A673 (cell line): ENCODE results near the gene SLC1A4.

Experiments used
- EZH2 ChIP-seq: fragments of 200-600 bp; sonication (generic); IDR thresholded peaks from 2 replicates; pipeline ENCODE4 v1.6.1; 2017; ENCODE audit warnings: borderline replicate concordance, low read depth, mild to moderate bottlenecking, mixed read lengths, antibody characterized with exemption, low read length; ENCODE audit not compliant: poor library complexity, severe bottlenecking
- TF ChIP-seq, protein P1 (sequence below): fragments of 300-800, 200-600 bp; sonication (generic); conservative IDR thresholded peaks from 2 replicates; pipeline ENCODE4 v1.5.1; 2017; ENCODE audit warnings: low read depth, mild to moderate bottlenecking, antibody characterized with exemption, low read length, moderate library complexity, mixed read lengths

DNA sequence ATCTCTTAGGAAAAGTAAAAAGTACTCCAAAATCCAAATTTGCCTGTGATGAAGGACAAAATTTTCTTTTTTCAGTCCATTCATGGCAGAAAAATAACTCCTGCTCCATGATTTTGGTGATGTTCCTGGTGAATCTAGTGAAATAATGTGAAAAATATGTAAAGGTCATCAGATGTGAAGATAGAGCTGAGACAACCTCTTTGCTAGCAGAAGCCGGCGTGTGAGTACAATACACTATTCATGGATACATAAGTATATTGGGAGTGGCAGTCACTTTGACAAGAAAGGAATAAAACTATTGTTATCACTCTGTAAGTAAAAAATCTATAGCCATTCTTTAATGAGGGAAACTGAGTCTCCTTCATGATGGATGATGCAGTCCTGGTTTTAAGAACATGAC is 6.3 kb upstream of the SLC1A4 start:
- TF ChIP-seq, protein P1, sequence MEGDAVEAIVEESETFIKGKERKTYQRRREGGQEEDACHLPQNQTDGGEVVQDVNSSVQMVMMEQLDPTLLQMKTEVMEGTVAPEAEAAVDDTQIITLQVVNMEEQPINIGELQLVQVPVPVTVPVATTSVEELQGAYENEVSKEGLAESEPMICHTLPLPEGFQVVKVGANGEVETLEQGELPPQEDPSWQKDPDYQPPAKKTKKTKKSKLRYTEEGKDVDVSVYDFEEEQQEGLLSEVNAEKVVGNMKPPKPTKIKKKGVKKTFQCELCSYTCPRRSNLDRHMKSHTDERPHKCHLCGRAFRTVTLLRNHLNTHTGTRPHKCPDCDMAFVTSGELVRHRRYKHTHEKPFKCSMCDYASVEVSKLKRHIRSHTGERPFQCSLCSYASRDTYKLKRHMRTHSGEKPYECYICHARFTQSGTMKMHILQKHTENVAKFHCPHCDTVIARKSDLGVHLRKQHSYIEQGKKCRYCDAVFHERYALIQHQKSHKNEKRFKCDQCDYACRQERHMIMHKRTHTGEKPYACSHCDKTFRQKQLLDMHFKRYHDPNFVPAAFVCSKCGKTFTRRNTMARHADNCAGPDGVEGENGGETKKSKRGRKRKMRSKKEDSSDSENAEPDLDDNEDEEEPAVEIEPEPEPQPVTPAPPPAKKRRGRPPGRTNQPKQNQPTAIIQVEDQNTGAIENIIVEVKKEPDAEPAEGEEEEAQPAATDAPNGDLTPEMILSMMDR = no peak
- no peak for TF ChIP-seq EZH2
